ENCODE results near the gene CCDC57. TPM values are rescaled to one million over a fixed set of nuclear protein-coding genes. Genes with fewer than 3 reads are reported as not detected.

The CCDC57 gene
- polyA plus RNA-seq, 1 donor (not counting 4 experiments of a cell fraction or from before 2014, with no cell fraction given) = 19.2 TPM

DNA sequence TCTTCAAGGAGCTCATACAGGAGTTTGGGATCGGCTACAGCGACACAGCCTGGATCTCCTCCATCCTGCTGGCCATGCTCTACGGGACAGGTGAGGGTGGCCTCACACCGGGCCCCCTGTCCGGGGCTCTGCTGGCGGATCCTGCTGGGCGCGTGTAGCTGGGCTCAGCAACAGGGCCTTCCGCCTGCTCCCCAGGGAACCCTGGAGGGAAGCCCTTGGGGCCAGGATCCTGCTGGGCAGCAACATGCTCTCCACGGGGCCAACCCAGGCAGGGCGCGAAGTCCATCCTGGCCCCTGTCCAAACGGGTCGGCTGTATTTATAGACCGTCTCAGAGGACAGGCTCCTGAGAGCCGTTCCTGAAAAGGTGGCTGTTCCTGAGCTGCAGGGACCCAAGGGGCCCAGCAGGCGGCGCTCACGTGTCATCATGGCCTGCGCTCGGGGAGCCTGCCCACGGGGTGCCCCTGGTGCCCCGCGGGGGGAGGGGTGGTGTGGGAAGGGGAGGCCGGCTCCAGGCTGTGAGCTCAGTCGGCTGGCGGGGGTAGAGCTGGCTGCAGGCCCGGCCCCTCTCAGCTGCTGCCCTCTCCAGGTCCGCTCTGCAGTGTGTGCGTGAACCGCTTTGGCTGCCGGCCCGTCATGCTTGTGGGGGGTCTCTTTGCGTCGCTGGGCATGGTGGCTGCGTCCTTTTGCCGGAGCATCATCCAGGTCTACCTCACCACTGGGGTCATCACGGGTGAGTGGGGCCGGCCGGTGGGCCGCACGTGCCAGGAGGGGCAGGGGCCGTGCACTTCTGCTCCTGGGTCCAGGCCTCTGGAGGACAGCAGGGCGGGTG, 23.7 kb upstream of the CCDC57 start:
- H3K4me1 ChIP-seq (ENCODE audit: control insufficient read depth, extremely low read depth, insufficient read depth, low read length) = peaks cover 39% of the 10 kb centered on the region
- no peak overlapping the region for H3K4me3 ChIP-seq (ENCODE audit: control insufficient read depth in 2 of 3, extremely low read depth in 1 of 3, insufficient read depth in 2 of 3, low read depth in 1 of 3, low read length in 3 of 3)
- no peak for FAIRE-seq
- no peaks in the 10 kb centered on the region for H4K20me1 ChIP-seq (ENCODE audit: control insufficient read depth, extremely low read depth, insufficient read depth, low read length)
- no peak overlapping the region for H3K9ac ChIP-seq (ENCODE audit: control insufficient read depth, extremely low read depth, insufficient read depth, low read length)
- H3K79me2 ChIP-seq (ENCODE audit: control insufficient read depth, insufficient read depth, low read length) = no peaks in the 10 kb centered on the region
- no peak overlapping the region for H3K27ac ChIP-seq (ENCODE audit: control insufficient read depth, insufficient read depth, low read length)
- H3K27me3 ChIP-seq (ENCODE audit: control insufficient read depth, extremely low read depth, insufficient read depth, low read length) = no peaks in the 10 kb centered on the region
- peak overlapping the region; percentile 22 for H3K4me2 ChIP-seq (ENCODE audit: control insufficient read depth, extremely low read depth, insufficient read depth, low read depth, low read length)
- H3K9me1 ChIP-seq (ENCODE audit: control insufficient read depth, extremely low read depth, insufficient read depth, low read length) = no peaks in the 10 kb centered on the region
- dilution Hi-C loops (cut with MboI; ENCODE audit: extremely low pct_ligation_motif_present, low sequenced_read_pairs) = no loop called here
- no peak for DNase-seq (ENCODE audit: low read depth, low spot score)
- peaks cover 11 to 19% of the 10 kb centered on the region in 2 experiments for H3K36me3 ChIP-seq (ENCODE audit: control insufficient read depth in 2 of 2, extremely low read depth in 1 of 2, insufficient read depth in 2 of 2, low read length in 2 of 2)
- H2AFZ ChIP-seq (ENCODE audit: control insufficient read depth, low read length) = no peak overlapping the region
- H3K9me3 ChIP-seq (ENCODE audit: control insufficient read depth, low read depth, low read length) = no peaks in the 10 kb centered on the region
- TF ChIP-seq CTCF (optimal IDR thresholded peaks at IDR 0.05 in 1 of 3, IDR thresholded peaks at IDR 0.05 in 1 of 3, conservative IDR thresholded peaks at IDR 0.05 in 1 of 3; ENCODE audit: extremely low read depth in 1 of 3, insufficient read depth in 2 of 3, low read length in 3 of 3) = peak; percentile 76 to 94 (median 84)
- TF ChIP-seq EZH2 (IDR thresholded peaks at IDR 0.05; ENCODE audit: low read length) = no peak

DNA sequence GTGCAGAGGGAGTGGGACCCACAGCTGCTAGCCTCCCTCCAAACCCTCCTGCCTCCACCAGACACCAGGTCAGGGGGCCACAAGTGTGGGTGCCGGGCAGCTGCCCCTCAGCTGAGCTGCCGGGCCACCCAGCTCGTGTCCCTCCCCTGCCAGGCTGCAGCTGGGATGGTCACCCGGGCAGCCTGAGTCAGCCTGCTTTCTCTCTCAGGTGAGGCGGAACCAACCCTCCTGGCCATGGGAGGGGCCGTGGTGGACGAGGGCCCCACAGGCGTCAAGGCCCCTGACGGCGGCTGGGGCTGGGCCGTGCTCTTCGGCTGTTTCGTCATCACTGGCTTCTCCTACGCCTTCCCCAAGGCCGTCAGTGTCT, 23.1 kb upstream of the CCDC57 start:
- Histone ChIP-seq H3K79me2 (ENCODE audit: control insufficient read depth, insufficient read depth, low read length) (no peaks in the 10 kb centered on the region), H3K4me2 (ENCODE audit: control insufficient read depth, extremely low read depth, insufficient read depth, low read depth, low read length) (no peak overlapping the region), H3K27ac (ENCODE audit: control insufficient read depth, insufficient read depth, low read length) (no peak overlapping the region), H4K20me1 (ENCODE audit: control insufficient read depth, extremely low read depth, insufficient read depth, low read length) (no peaks in the 10 kb centered on the region), H3K4me3 (ENCODE audit: control insufficient read depth in 2 of 3, extremely low read depth in 1 of 3, insufficient read depth in 2 of 3, low read depth in 1 of 3, low read length in 3 of 3) (no peak overlapping the region), H3K9me3 (ENCODE audit: control insufficient read depth, low read depth, low read length) (no peaks in the 10 kb centered on the region), H2AFZ (ENCODE audit: control insufficient read depth, low read length) (no peak overlapping the region), H3K9me1 (ENCODE audit: control insufficient read depth, extremely low read depth, insufficient read depth, low read length) (no peaks in the 10 kb centered on the region), H3K27me3 (ENCODE audit: control insufficient read depth, extremely low read depth, insufficient read depth, low read length) (no peaks in the 10 kb centered on the region), H3K4me1 (ENCODE audit: control insufficient read depth, extremely low read depth, insufficient read depth, low read length) (peaks cover 34% of the 10 kb centered on the region), H3K36me3 (ENCODE audit: control insufficient read depth in 2 of 2, extremely low read depth in 1 of 2, insufficient read depth in 2 of 2, low read length in 2 of 2) (peaks cover 11 to 18% of the 10 kb centered on the region in 2 experiments), H3K9ac (ENCODE audit: control insufficient read depth, extremely low read depth, insufficient read depth, low read length) (no peak overlapping the region)
- DNase-seq (ENCODE audit: low read depth, low spot score) = no peak
- dilution Hi-C loops (cut with MboI; ENCODE audit: extremely low pct_ligation_motif_present, low sequenced_read_pairs) = no loop called here
- no peak for TF ChIP-seq CTCF (optimal IDR thresholded peaks at IDR 0.05 in 1 of 3, IDR thresholded peaks at IDR 0.05 in 1 of 3, conservative IDR thresholded peaks at IDR 0.05 in 1 of 3; ENCODE audit: extremely low read depth in 1 of 3, insufficient read depth in 2 of 3, low read length in 3 of 3)
- no peak for TF ChIP-seq EZH2 (IDR thresholded peaks at IDR 0.05; ENCODE audit: low read length)
- no peak for FAIRE-seq

Measured in keratinocyte (primary cell).